Measurements from ENCODE around the gene CNTN5.
A peak's percentile ranks its signal among the peaks of the same experiment; 100 is the strongest.

CNTN5 gene

DNA sequence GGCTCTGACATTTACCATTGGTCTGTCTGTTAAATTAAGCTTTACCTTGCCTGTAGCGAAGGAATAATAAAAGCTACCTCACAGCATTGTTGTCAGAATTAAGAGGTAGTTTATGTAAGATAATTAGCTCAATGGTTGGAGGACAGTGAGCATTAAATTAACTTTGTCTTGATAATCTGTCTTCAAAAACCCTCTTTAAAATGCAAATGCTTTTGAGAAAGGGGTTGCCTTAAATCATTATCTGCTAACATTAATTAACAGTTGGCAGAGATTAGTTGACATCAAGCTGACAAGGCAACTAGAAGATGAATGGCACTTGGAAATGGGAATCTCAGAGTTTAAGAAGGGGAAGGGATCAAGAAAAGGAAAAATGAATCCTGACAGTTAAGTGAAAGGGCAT, 905.2 kb downstream of the CNTN5 start:
- no peak for TF ChIP-seq EZH2 (IDR thresholded peaks at IDR 0.05)
- no peak for TF ChIP-seq FOXP2 (optimal IDR thresholded peaks at IDR 0.05; ENCODE audit: control extremely low read depth, extremely low read length, insufficient read depth)
- TF ChIP-seq POLR2AphosphoS5 (IDR thresholded peaks at IDR 0.05; ENCODE audit: borderline replicate concordance, low read depth, low read length) = no peak
- Histone ChIP-seq H3K4me3 (no peak overlapping the region), H3K27ac (no peak overlapping the region), H3K9me3 (ENCODE audit: low read depth, low read length) (no peaks in the 10 kb centered on the region), H3K9ac (ENCODE audit: insufficient read length) (no peak overlapping the region), H3K36me3 (ENCODE audit: insufficient read depth, low read length) (no peaks in the 10 kb centered on the region)
- DNase-seq (ENCODE audit: low read depth, low spot score) = no peak

- no peak overlapping the region for H3K27ac ChIP-seq
- TF ChIP-seq EZH2 (IDR thresholded peaks at IDR 0.05) (no peak), FOXP2 (optimal IDR thresholded peaks at IDR 0.05; ENCODE audit: control extremely low read depth, extremely low read length, insufficient read depth) (no peak), POLR2AphosphoS5 (IDR thresholded peaks at IDR 0.05; ENCODE audit: borderline replicate concordance, low read depth, low read length) (no peak)
- no peak overlapping the region for H3K9ac ChIP-seq (ENCODE audit: insufficient read length)
- no peaks in the 10 kb centered on the region for H3K9me3 ChIP-seq (ENCODE audit: low read depth, low read length)
- DNase-seq (ENCODE audit: low read depth, low spot score) = no peak
- no peak overlapping the region for H3K4me3 ChIP-seq
- H3K36me3 ChIP-seq (ENCODE audit: insufficient read depth, low read length) = no peaks in the 10 kb centered on the region
Observed at GRCh38 chr11:99932684-99933083, 911.9 kb downstream of the CNTN5 start.

DNA sequence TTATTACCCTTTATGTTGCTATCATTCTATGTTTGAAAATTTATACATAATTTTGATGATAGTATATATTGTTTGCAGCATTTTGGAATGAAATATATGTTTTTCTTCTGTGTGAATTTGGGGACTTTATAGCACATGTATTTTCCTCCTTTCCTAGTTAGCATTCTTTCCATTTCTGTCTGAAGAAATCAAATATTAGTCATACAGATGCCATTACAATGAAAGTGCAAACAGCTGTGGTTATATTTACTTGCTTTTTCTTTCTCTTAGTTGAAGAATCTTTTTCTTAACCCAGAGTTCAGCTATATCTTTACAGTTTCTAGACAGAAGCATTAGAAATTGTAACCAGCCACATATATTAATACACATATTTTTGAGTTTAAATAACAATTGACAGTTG, 913.3 kb downstream of the CNTN5 start:
- TF ChIP-seq POLR2AphosphoS5 (IDR thresholded peaks at IDR 0.05; ENCODE audit: borderline replicate concordance, low read depth, low read length) = no peak
- TF ChIP-seq FOXP2 (optimal IDR thresholded peaks at IDR 0.05; ENCODE audit: control extremely low read depth, extremely low read length, insufficient read depth) = no peak
- TF ChIP-seq EZH2 (IDR thresholded peaks at IDR 0.05) = no peak

DNA sequence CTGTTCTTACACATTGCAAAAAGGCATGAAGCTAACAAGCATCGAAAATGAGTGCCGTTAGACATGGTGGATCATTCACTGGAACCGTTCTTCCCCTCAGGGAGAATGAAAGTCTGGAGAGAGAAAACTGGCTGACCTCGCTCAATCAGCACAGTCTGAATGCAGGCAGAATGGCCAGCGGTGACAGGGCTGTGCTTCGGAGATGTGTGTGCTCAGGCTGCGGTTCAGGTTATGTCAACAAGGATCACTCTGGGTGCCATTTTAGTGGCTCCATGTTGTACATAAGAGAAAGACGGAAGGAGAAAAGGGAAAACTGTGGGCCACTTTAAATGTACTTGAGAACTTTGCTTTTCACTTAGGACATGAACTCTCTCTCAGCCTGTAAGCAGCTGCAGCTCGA, 916.6 kb downstream of the CNTN5 start:
- Histone ChIP-seq H3K4me3 (no peak overlapping the region), H3K9me3 (ENCODE audit: low read depth, low read length) (no peaks in the 10 kb centered on the region), H3K9ac (ENCODE audit: insufficient read length) (no peak overlapping the region), H3K27ac (no peak overlapping the region), H3K36me3 (ENCODE audit: insufficient read depth, low read length) (no peaks in the 10 kb centered on the region)
- TF ChIP-seq EZH2 (IDR thresholded peaks at IDR 0.05) (no peak), POLR2AphosphoS5 (IDR thresholded peaks at IDR 0.05; ENCODE audit: borderline replicate concordance, low read depth, low read length) (no peak), FOXP2 (optimal IDR thresholded peaks at IDR 0.05; ENCODE audit: control extremely low read depth, extremely low read length, insufficient read depth) (no peak)
- DNase-seq (ENCODE audit: low read depth, low spot score) = no peak

More for the DNA sequence above, 913.3 kb downstream of the CNTN5 start:
- Histone ChIP-seq H3K27ac (no peak overlapping the region), H3K9ac (ENCODE audit: insufficient read length) (no peak overlapping the region), H3K9me3 (ENCODE audit: low read depth, low read length) (no peaks in the 10 kb centered on the region), H3K36me3 (ENCODE audit: insufficient read depth, low read length) (no peaks in the 10 kb centered on the region), H3K4me3 (no peak overlapping the region)
- no peak for DNase-seq (ENCODE audit: low read depth, low spot score)

GRCh38 chr11:99952816-99953215, 932.1 kb downstream of the CNTN5 start:
- Histone ChIP-seq H3K9ac (ENCODE audit: insufficient read length) (no peak overlapping the region), H3K4me3 (no peak overlapping the region), H3K9me3 (ENCODE audit: low read depth, low read length) (no peaks in the 10 kb centered on the region), H3K27ac (no peak overlapping the region), H3K36me3 (ENCODE audit: insufficient read depth, low read length) (no peaks in the 10 kb centered on the region)
- TF ChIP-seq POLR2AphosphoS5 (IDR thresholded peaks at IDR 0.05; ENCODE audit: borderline replicate concordance, low read depth, low read length) = no peak
- no peak for TF ChIP-seq FOXP2 (optimal IDR thresholded peaks at IDR 0.05; ENCODE audit: control extremely low read depth, extremely low read length, insufficient read depth)
- TF ChIP-seq EZH2 (IDR thresholded peaks at IDR 0.05) = no peak
- DNase-seq (ENCODE audit: low read depth, low spot score) = no peak

- Histone ChIP-seq H3K9me3 (ENCODE audit: low read depth, low read length) (no peaks in the 10 kb centered on the region), H3K9ac (ENCODE audit: insufficient read length) (no peak overlapping the region), H3K36me3 (ENCODE audit: insufficient read depth, low read length) (no peaks in the 10 kb centered on the region), H3K27ac (no peak overlapping the region), H3K4me3 (no peak overlapping the region)
- TF ChIP-seq FOXP2 (optimal IDR thresholded peaks at IDR 0.05; ENCODE audit: control extremely low read depth, extremely low read length, insufficient read depth) = no peak
- TF ChIP-seq EZH2 (IDR thresholded peaks at IDR 0.05) = no peak
- no peak for TF ChIP-seq POLR2AphosphoS5 (IDR thresholded peaks at IDR 0.05; ENCODE audit: borderline replicate concordance, low read depth, low read length)
- no peak for DNase-seq (ENCODE audit: low read depth, low spot score)
Observed at GRCh38 chr11:99960536-99960935, 939.8 kb downstream of the CNTN5 start.

DNA sequence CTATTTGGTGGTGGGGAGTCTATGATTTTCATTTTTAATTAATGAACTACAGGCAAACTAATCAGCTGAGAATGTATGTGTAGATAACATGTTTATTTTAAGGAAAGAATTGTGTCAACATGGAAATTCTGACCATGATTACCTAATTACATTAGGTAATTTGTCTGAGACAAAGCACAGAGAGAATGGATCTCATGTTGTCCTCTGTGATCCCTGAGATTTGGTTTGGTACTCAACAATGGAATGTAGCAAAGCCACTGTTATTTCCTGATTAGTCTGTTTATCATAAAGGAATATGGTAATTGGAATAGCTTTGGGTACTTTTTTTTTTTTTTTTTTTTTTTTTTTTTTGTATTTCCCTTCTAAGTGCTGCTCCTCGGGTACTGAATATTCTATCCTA, 947.6 kb downstream of the CNTN5 start:
- peak; percentile 47 for DNase-seq (ENCODE audit: low read depth, low spot score)
- Histone ChIP-seq H3K4me3 (peak overlapping the region; percentile 5; the same call in 1 of the 2 replicates), H3K27ac (peak overlapping the region; percentile 0; the same call in 1 of the 2 replicates), H3K36me3 (ENCODE audit: insufficient read depth, low read length) (no peaks in the 10 kb centered on the region), H3K9me3 (ENCODE audit: low read depth, low read length) (no peaks in the 10 kb centered on the region), H3K9ac (ENCODE audit: insufficient read length) (no peak overlapping the region)
- TF ChIP-seq EZH2 (IDR thresholded peaks at IDR 0.05) (no peak), POLR2AphosphoS5 (IDR thresholded peaks at IDR 0.05; ENCODE audit: borderline replicate concordance, low read depth, low read length) (no peak), FOXP2 (optimal IDR thresholded peaks at IDR 0.05; ENCODE audit: control extremely low read depth, extremely low read length, insufficient read depth) (no peak)

- H3K9me3 ChIP-seq (ENCODE audit: low read depth, low read length) = no peaks in the 10 kb centered on the region
- no peaks in the 10 kb centered on the region for H3K36me3 ChIP-seq (ENCODE audit: insufficient read depth, low read length)
- no peak overlapping the region for H3K4me3 ChIP-seq
Observed at GRCh38 chr11:99973993-99974392, 953.2 kb downstream of the CNTN5 start.

DNA sequence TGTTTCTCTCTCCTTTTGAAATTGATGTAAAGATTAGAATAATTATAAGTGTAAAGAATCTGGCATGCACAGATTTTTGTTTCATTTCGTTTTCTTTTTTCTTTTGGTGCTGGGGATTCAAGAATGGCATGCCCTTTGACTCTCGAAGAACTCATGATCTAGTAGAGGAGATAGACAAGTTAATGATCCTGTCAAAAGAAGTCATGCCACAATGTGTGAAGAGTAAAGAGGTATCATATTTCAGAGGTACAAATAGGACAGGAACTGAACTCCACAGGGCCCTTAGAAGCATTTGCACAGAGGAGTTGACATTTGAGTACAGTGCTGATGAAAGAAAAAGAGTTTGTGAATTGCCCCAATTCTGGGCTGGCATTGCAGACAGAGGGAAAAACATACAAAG, 958.3 kb downstream of the CNTN5 start:
- Histone ChIP-seq H3K27ac (no peak overlapping the region), H3K9ac (ENCODE audit: insufficient read length) (no peak overlapping the region), H3K4me3 (no peak overlapping the region), H3K36me3 (ENCODE audit: insufficient read depth, low read length) (no peaks in the 10 kb centered on the region), H3K9me3 (ENCODE audit: low read depth, low read length) (no peaks in the 10 kb centered on the region)
- DNase-seq (ENCODE audit: low read depth, low spot score) = no peak
- TF ChIP-seq POLR2AphosphoS5 (IDR thresholded peaks at IDR 0.05; ENCODE audit: borderline replicate concordance, low read depth, low read length) (no peak), EZH2 (IDR thresholded peaks at IDR 0.05) (no peak), FOXP2 (optimal IDR thresholded peaks at IDR 0.05; ENCODE audit: control extremely low read depth, extremely low read length, insufficient read depth) (no peak)

More at GRCh38 chr11:99973993-99974392, 953.2 kb downstream of the CNTN5 start:
- no peak for DNase-seq (ENCODE audit: low read depth, low spot score)
- H3K9ac ChIP-seq (ENCODE audit: insufficient read length) = no peak overlapping the region
- TF ChIP-seq EZH2 (IDR thresholded peaks at IDR 0.05) = no peak
- TF ChIP-seq FOXP2 (optimal IDR thresholded peaks at IDR 0.05; ENCODE audit: control extremely low read depth, extremely low read length, insufficient read depth) = no peak
- no peak for TF ChIP-seq POLR2AphosphoS5 (IDR thresholded peaks at IDR 0.05; ENCODE audit: borderline replicate concordance, low read depth, low read length)
- no peak overlapping the region for H3K27ac ChIP-seq
